K562 (cell line): ENCODE data around the gene SAMD3.
"Not testable (repeated sequence)": the region's sequence is repeated elsewhere in the genome, so short reads cannot be mapped to it uniquely, and the experiment has no call there.

Experiments used
- CTCF ChIP-seq, 3 experiments: IDR thresholded peaks in 2 of 3; conservative IDR thresholded peaks in 1 of 3; 2 replicates each; pipeline ENCODE4 v1.5.1; 2011 to 2012; ENCODE audit warnings: low read length in 3 of 3, mild to moderate bottlenecking in 3 of 3, control low read depth in 2 of 3, improper control_type of control experiment in 1 of 3, inconsistent platforms in 1 of 3, low read depth in 1 of 3, mixed read lengths in 1 of 3, moderate library complexity in 1 of 3; ENCODE audit not compliant: insufficient read depth in 2 of 3
- CUX1 ChIP-seq: fragments of 200-800 bp; sonication (Bioruptor generic); IDR thresholded peaks from 2 replicates; pipeline ENCODE4 v1.6.1; 2016; ENCODE audit warnings: missing genetic modification characterization, missing compliant biosample characterization
- GMEB1 ChIP-seq: fragments of 250-450 bp; sonication (Bioruptor Pico); IDR thresholded peaks from 2 replicates; pipeline ENCODE4 v1.4.0; 2020; ENCODE audit warnings: mild to moderate bottlenecking
- HIVEP1 ChIP-seq: fragments of 250-450 bp; sonication (Bioruptor Pico); IDR thresholded peaks from 2 replicates; pipeline ENCODE4 v1.4.0; 2020; ENCODE audit warnings: mild to moderate bottlenecking
- RAD21 ChIP-seq, 2 experiments: fragments of 250-450 bp in 1 of 2; fragments of 450-650 bp in 1 of 2; sonication (Bioruptor Pico) in 1 of 2; formaldehyde crosslinking in 1 of 2; IDR thresholded peaks in 1 of 2; conservative IDR thresholded peaks in 1 of 2; 2 replicates each; pipeline versions ENCODE4 v1.4.0 to v1.8.0; 2020 to 2022; ENCODE audit warnings: mild to moderate bottlenecking in 2 of 2, moderate library complexity in 1 of 2
- ZBTB2 ChIP-seq: fragments of 450-650 bp; IDR thresholded peaks from 2 replicates; pipeline ENCODE4 v1.6.1; 2016; ENCODE audit warnings: antibody characterized with exemption
- ZNF175 ChIP-seq: fragments of 200-800 bp; sonication (Bioruptor generic); IDR thresholded peaks from 2 replicates; pipeline ENCODE4 v1.6.1; 2016; ENCODE audit warnings: low read depth, mild to moderate bottlenecking, missing genetic modification characterization, missing compliant biosample characterization
- TF ChIP-seq, protein P1 (sequence below): IDR thresholded peaks from 3 replicates; pipeline ENCODE4 v1.6.1; 2011; ENCODE audit warnings: borderline replicate concordance, mild to moderate bottlenecking; ENCODE audit not compliant: insufficient read length, insufficient read depth

- TF ChIP-seq ZNF175 (CRISPR knock-in tag); GMEB1 (CRISPR knock-in tag); HIVEP1 (CRISPR knock-in tag); CUX1; RAD21 (CRISPR knock-in tag; conservative IDR thresholded peaks at IDR 0.05 in 1 of 2, IDR thresholded peaks at IDR 0.05 in 1 of 2); CTCF (IDR thresholded peaks at IDR 0.05 in 2 of 3, conservative IDR thresholded peaks at IDR 0.05 in 1 of 3; ENCODE audit: insufficient read depth in 2 of 3, low read depth in 1 of 3, low read length in 3 of 3); ZBTB2: not testable (repeated sequence)
- TF ChIP-seq, protein P1, sequence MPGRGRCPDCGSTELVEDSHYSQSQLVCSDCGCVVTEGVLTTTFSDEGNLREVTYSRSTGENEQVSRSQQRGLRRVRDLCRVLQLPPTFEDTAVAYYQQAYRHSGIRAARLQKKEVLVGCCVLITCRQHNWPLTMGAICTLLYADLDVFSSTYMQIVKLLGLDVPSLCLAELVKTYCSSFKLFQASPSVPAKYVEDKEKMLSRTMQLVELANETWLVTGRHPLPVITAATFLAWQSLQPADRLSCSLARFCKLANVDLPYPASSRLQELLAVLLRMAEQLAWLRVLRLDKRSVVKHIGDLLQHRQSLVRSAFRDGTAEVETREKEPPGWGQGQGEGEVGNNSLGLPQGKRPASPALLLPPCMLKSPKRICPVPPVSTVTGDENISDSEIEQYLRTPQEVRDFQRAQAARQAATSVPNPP: not testable (repeated sequence)
These were observed 49.3 kb downstream of the SAMD3 start for GRCh38 chr6:130173377-130174004.
